SU-DHL-6 (cell line): ENCODE data around the gene LRBA.

Experiments
- EZH2phosphoT487 ChIP-seq: fragments of 200-600 bp; sonication (generic), shearing (Covaris generic); conservative IDR thresholded peaks from 2 replicates; pipeline ENCODE4 v1.6.1; 2018; ENCODE audit warnings: mild to moderate bottlenecking, antibody characterized with exemption, low read length, moderate library complexity, mixed read lengths
- TF ChIP-seq, protein P1 (sequence below): fragments of 200-600 bp; sonication (generic); IDR thresholded peaks from one replicate; pipeline ENCODE4 v1.5.1; 2017; ENCODE audit warnings: antibody characterized with exemption, mild to moderate bottlenecking, low read length, moderate library complexity; ENCODE audit not compliant: insufficient read depth, poor library complexity, severe bottlenecking

DNA sequence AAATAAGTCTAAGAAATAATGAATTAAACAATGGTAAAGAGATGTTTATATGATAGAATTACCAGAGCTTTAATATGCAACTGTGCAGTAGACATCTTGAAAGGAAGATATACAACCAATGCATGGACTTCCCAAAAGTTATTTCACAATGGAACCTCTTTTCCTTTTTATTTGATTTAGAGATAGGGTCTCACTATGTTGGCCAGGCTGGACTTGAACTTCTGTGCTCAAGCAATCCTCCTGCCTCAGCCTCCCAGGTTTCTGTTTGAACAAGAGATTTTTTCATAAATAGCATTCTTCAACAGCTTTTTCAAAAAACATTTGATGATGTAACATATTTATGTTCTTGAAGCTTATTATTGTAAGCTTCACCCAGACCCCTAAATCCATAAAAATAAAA lies 72.0 kb downstream of the LRBA start:
- TF ChIP-seq, protein P1, sequence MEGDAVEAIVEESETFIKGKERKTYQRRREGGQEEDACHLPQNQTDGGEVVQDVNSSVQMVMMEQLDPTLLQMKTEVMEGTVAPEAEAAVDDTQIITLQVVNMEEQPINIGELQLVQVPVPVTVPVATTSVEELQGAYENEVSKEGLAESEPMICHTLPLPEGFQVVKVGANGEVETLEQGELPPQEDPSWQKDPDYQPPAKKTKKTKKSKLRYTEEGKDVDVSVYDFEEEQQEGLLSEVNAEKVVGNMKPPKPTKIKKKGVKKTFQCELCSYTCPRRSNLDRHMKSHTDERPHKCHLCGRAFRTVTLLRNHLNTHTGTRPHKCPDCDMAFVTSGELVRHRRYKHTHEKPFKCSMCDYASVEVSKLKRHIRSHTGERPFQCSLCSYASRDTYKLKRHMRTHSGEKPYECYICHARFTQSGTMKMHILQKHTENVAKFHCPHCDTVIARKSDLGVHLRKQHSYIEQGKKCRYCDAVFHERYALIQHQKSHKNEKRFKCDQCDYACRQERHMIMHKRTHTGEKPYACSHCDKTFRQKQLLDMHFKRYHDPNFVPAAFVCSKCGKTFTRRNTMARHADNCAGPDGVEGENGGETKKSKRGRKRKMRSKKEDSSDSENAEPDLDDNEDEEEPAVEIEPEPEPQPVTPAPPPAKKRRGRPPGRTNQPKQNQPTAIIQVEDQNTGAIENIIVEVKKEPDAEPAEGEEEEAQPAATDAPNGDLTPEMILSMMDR, result no peak
- no peak for TF ChIP-seq EZH2phosphoT487
